Measurements from ENCODE around the gene KLHL14.

Gene KLHL14

DNA sequence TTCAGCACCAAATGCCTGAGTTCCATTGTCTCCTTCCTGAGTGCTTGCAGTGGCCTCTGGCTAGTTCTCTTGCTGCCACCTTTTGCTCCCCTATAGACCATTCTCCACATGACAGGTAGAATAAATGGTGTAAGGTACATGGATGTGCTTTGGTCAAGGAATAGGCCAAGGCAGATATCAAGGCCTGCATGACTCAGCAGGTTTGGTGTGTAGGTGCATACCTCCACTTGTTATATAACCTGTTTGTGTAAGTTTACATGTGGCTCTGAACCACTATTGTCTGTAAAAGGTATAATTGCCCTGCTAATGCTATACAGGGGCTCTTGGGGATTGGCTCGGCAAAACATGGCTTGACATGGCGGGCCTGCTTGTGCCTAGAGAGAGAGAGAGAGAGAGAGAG, 143.5 kb downstream of the KLHL14 start:
- TF ChIP-seq, protein P1, sequence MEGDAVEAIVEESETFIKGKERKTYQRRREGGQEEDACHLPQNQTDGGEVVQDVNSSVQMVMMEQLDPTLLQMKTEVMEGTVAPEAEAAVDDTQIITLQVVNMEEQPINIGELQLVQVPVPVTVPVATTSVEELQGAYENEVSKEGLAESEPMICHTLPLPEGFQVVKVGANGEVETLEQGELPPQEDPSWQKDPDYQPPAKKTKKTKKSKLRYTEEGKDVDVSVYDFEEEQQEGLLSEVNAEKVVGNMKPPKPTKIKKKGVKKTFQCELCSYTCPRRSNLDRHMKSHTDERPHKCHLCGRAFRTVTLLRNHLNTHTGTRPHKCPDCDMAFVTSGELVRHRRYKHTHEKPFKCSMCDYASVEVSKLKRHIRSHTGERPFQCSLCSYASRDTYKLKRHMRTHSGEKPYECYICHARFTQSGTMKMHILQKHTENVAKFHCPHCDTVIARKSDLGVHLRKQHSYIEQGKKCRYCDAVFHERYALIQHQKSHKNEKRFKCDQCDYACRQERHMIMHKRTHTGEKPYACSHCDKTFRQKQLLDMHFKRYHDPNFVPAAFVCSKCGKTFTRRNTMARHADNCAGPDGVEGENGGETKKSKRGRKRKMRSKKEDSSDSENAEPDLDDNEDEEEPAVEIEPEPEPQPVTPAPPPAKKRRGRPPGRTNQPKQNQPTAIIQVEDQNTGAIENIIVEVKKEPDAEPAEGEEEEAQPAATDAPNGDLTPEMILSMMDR (IDR thresholded peaks at IDR 0.05; ENCODE audit: insufficient read depth, low read length, missing control alignments) = no peak
- no peak overlapping the region for H3K4me3 ChIP-seq (ENCODE audit: low read depth, low read length)
- CTCF ChIA-PET = no interaction called here

DNA sequence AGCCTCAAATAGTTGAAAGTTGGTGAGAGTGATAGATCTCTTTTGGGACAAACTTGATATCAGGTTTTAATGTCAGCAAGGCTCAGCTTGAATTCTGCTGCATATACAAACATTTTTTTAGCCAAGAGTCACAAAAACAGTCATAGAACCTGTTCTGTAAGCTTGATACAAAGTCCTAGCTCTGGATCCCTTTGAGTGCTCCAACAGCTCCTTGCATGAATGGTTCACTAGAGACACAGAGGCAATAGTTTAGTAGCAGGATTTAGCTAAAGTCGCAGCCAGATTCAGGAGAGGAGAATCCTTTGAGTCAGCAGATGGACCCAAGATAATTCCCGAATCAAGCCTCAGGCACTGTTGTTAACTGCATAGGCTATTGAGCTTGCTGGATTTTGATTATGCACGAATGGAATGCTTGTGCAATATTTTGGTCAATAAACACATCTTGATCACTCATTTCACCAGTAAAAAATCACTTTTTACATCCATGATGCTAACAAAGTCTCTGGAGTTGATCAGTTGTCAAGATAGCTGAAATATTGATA, 148.6 kb downstream of the KLHL14 start:
- no peak for DNase-seq (ENCODE audit: low read depth, low spot score)
- H3K4me3 ChIP-seq (ENCODE audit: low read depth, low read length) = no peak overlapping the region
- TF ChIP-seq, protein P1 (IDR thresholded peaks at IDR 0.05; ENCODE audit: insufficient read depth, low read length, missing control alignments) = no peak
- ChIA-PET CTCF (no interaction called here), POLR2A (no interaction called here)

More for the DNA sequence above, 143.5 kb downstream of the KLHL14 start:
- POLR2A ChIA-PET = no interaction called here
- DNase-seq (ENCODE audit: low read depth, low spot score) = no peak

DNA sequence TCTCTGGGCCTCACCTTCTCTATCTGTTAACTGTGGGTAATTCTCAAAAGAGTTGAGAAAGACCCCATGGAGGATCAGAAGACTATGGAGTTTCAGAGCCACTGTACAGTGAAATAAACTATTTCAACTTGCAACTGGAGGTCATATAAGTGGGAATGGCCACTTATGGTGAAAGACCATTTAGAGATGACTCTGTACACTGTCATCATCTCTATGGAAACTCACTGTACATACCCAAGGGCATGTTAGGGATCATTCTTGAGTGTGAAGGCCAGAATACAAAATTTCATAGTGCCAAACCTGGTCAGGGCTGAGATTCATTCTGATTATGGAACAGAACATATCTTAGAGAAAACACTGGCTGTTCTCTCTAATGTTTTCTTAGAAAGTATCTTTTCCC, 149.3 kb downstream of the KLHL14 start:
- no peak overlapping the region for H3K4me3 ChIP-seq (ENCODE audit: low read depth, low read length)
- TF ChIP-seq, protein P1 (IDR thresholded peaks at IDR 0.05; ENCODE audit: insufficient read depth, low read length, missing control alignments) = no peak
- POLR2A ChIA-PET = no interaction called here
- CTCF ChIA-PET = no interaction called here
- no peak for DNase-seq (ENCODE audit: low read depth, low spot score)
